Smooth muscle cell of the pulmonary artery (primary cell): Measurements from ENCODE around the gene TIE1. TPM values are rescaled to one million over a fixed set of nuclear protein-coding genes. Genes with fewer than 3 reads are reported as not detected.

ENCODE experiments used
- total RNA-seq: library from RNA; depleted of rRNA; stranded (reverse); fragments of >200 nt; gene quantifications from 2 replicates; pipeline ENCODE4 v1.2.3, GENCODE V29; 2014

TIE1 gene
- 0.65 and 1.8 TPM in 2 replicates for total RNA-seq

GRCh38 chr1:43300378-43301094 is at the start of gene TIE1:
Gene TIE1, plus strand, starts transcription at chr1:43300982. Its CDS starts 90 bp downstream, at chr1:43301072.

GRCh38 chr1:43269627-43270375 is 31.0 kb upstream of the TIE1 start, which contains the start of gene TMEM125:
Gene TMEM125, plus strand, starts transcription at chr1:43269983. Its CDS starts 2,740 bp downstream, at chr1:43272723.

DNA sequence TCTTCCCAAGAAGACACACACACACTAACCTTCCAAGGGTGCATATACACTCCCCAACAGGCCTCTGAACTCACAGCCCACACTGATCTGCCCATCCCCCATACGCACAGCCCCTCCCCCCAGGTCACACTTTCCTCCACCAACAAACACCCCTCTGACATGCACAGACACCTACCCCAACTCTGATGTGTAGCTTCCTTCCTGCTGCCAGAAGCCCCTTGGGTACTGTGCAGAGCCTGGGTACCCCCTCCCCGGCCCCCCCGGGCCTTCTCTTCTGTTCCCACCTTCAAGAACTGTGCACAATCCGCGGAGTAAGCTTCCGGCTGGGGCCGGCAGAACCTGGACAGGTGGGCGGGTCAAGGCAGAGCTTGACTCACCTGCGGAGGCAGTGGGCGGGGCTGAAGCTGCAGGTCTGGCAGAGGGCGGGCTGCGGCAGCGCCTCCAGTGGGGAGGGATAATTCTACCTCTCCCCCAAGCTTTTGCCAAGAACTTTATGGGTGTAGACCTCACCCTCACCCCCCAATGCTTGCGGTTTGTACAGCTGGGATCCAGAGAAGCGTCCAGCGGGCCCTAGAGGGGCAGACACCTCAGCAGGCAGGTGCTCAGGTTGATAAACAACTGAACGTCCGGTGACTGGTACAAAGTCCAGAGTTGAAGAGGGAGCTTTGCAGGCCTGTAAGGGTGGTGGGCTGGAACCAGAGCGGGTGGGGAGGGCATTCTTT is 15.4 kb upstream of the TIE1 start, which contains the start of gene C1orf210:
Gene C1orf210, minus strand, starts transcription at position 313 of the 722 bp plus-strand sequence. CDS start 2,311 bp downstream, outside the sequence.

GRCh38 chr1:43337588-43337987 is 36.8 kb downstream of the TIE1 start, which contains the start of gene MPL:
Gene MPL, plus strand, starts transcription at chr1:43337818. Its CDS starts 31 bp downstream, at chr1:43337849.

DNA sequence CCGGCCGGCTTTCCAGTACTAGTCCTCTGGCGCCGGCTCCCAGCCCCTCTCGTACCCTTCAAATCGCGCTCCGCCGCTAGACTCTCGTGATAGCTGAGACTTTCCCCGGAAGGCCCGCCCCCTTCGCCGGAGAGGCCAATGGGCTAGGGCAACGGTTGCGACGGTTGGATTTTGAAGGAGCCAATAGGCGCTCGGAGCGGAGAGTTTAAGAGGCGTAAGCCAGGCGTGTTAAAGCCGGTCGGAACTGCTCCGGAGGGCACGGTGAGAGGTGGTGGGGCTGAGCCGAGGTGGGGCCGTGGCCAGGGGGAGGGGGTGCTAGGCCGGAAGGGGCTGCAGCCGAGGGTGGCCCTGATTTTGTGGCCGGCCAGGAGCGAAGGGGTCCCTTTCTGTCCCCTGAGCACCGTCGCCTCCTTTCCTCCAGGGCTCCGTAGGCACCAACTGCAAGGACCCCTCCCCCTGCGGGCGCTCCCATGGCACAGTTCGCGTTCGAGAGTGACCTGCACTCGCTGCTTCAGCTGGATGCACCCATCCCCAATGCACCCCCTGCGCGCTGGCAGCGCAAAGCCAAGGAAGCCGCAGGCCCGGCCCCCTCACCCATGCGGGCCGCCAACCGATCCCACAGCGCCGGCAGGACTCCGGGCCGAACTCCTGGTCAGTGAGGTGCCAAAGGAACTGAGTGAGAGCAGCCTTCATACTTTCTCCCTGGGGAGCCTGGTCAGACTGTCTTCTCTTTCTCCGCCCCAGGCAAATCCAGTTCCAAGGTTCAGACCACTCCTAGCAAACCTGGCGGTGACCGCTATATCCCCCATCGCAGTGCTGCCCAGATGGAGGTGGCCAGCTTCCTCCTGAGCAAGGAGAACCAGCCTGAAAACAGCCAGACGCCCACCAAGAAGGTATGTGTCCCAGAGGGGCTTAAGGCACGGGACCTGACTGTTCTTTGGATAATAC is 58.2 kb downstream of the TIE1 start, which contains the start of gene CDC20:
Gene CDC20, plus strand, starts transcription at position 236 of the 948 bp plus-strand sequence. Its CDS starts 235 bp downstream, at position 471.

GRCh38 chr1:43367904-43368645 is 67.3 kb downstream of the TIE1 start, which contains the start of gene ELOVL1:
Gene ELOVL1, minus strand, starts transcription at chr1:43368011. Its CDS starts 2,402 bp downstream, at chr1:43365609.

Other genes with a start within 250 kb of the TIE1 start
- gene EBNA1BP2, start 128.7 kb upstream of the TIE1 start, total RNA-seq: 51.7 and 63.8 TPM in 2 replicates
- gene CFAP57, start 128.7 kb upstream of the TIE1 start, total RNA-seq: 0.26 and 0.30 TPM in 2 replicates
- not detected in 2 replicates for gene TMEM125, start 31.0 kb upstream of the TIE1 start, total RNA-seq
- not detected in 2 replicates for gene C1orf210, start 15.4 kb upstream of the TIE1 start, total RNA-seq
- gene MPL, start 36.8 kb downstream of the TIE1 start, total RNA-seq: not detected in 2 replicates
- 7.9 and 16.5 TPM in 2 replicates for gene CDC20, start 58.0 kb downstream of the TIE1 start, total RNA-seq
- gene ELOVL1, start 67.0 kb downstream of the TIE1 start, total RNA-seq: 60.1 and 62.8 TPM in 2 replicates
- 51.9 and 53.1 TPM in 2 replicates for gene MED8, start 88.8 kb downstream of the TIE1 start, total RNA-seq
- gene SZT2, start 88.9 kb downstream of the TIE1 start, total RNA-seq: 42.6 and 43.3 TPM in 2 replicates
- gene HYI, start 152.9 kb downstream of the TIE1 start, total RNA-seq: 31.5 and 35.6 TPM in 2 replicates
- 212 and 364 TPM in 2 replicates for gene PTPRF, start 229.9 kb downstream of the TIE1 start, total RNA-seq